ENCODE results near the gene NHLRC2. TPM values are rescaled to one million over a fixed set of nuclear protein-coding genes. Genes with fewer than 3 reads are reported as not detected.

NHLRC2 gene
- total RNA-seq, 1 experiment from 2014 or later, result 56.3 TPM

- no peaks in the 10 kb centered on the region for H4K20me1 ChIP-seq (ENCODE audit: insufficient read depth)
- no peaks in the 10 kb centered on the region for H3K9me2 ChIP-seq (ENCODE audit: insufficient read depth)
- H3K4me2 ChIP-seq (ENCODE audit: low read length), result peak overlapping the region; percentile 57
- ATAC-seq (peak; percentile 63), DNase-seq (ENCODE audit: low read depth, low spot score) (no peak)
- ChIA-PET RAD21 (ENCODE audit: low non-redundant PET in 1 of 2, low total read pairs in 2 of 2, uncharacterized antibody in 2 of 2, unreplicated experiment in 2 of 2) (no interaction called here), POLR2A (no interaction called here), CTCF (interaction anchor here (0.6 kb wide), 1 partner anchor 1494 kb away, joined by 3 read pairs; no protein-coding TSS in a partner anchor)
- H3K27ac ChIP-seq (ENCODE audit: low read depth, low read length), result no peak overlapping the region
- H3K4me3 ChIP-seq (replicated peaks in 1 of 2; ENCODE audit: low read depth in 1 of 2, low read length in 2 of 2), result peak overlapping the region in 1 of 2 experiments; percentile 6; a peak in 1 of 4 replicates
- intact Hi-C loops (cut with micrococcal nuclease), result no loop called here
- H3K9ac ChIP-seq (ENCODE audit: low read length), result 0 out of 2 replicates have a peak overlapping the region, but pooled peaks have one; percentile 10
- peak overlapping the region; percentile 84 for H2AFZ ChIP-seq (ENCODE audit: low read depth, low read length, poor library complexity, severe bottlenecking)
- no peaks in the 10 kb centered on the region for H3K9me3 ChIP-seq (ENCODE audit: control insufficient read depth in 1 of 2, insufficient read depth in 1 of 2, low read depth in 1 of 2, low read length in 2 of 2)
- peaks cover 27 to 39% of the 10 kb centered on the region in 2 experiments for H3K4me1 ChIP-seq (ENCODE audit: control insufficient read depth in 1 of 2, insufficient read depth in 2 of 2, low read length in 2 of 2)
- no TSS peak for BruUV-seq (replicated peaks)
- H3K27me3 ChIP-seq (ENCODE audit: insufficient read depth, low read length), result no peaks in the 10 kb centered on the region
- no peaks in the 10 kb centered on the region for H3K79me2 ChIP-seq (ENCODE audit: insufficient read depth, low read length)
- H3K36me3 ChIP-seq (ENCODE audit: control insufficient read depth in 1 of 2, insufficient read depth in 2 of 2, low read length in 2 of 2), result no peaks in the 10 kb centered on the region
- no peak for TF ChIP-seq ATF3 (IDR thresholded peaks at IDR 0.05)
- TF ChIP-seq ZFX (IDR thresholded peaks at IDR 0.05), result no peak
- no peak for TF ChIP-seq ELF1 (IDR thresholded peaks at IDR 0.05; ENCODE audit: borderline replicate concordance, low read depth)
- no peak for TF ChIP-seq MAX (IDR thresholded peaks at IDR 0.05)
- no peak for TF ChIP-seq EZH2phosphoT487 (IDR thresholded peaks at IDR 0.05; ENCODE audit: borderline replicate concordance)
- no peak for TF ChIP-seq CTCF (IDR thresholded peaks at IDR 0.05 in 2 of 3, conservative IDR thresholded peaks at IDR 0.05 in 1 of 3; ENCODE audit: borderline replicate concordance in 1 of 3, insufficient read depth in 1 of 3, low read depth in 2 of 3, low read length in 2 of 3)
- no peak for TF ChIP-seq EZH2 (IDR thresholded peaks at IDR 0.05)
- no peak for TF ChIP-seq SP1 (IDR thresholded peaks at IDR 0.05; ENCODE audit: low read depth)
- TF ChIP-seq POLR2AphosphoS5 (IDR thresholded peaks at IDR 0.05; ENCODE audit: low read depth, low read length), result no peak
- TF ChIP-seq EGR1 (IDR thresholded peaks at IDR 0.05; ENCODE audit: low read depth), result no peak
- no peak for TF ChIP-seq ZNF274 (IDR thresholded peaks at IDR 0.05; ENCODE audit: low read depth, low read length)
- TF ChIP-seq RAD21 (IDR thresholded peaks at IDR 0.05; ENCODE audit: low read depth), result no peak
- peak; percentile 23 for TF ChIP-seq TCF7L2 (IDR thresholded peaks at IDR 0.05; ENCODE audit: borderline replicate concordance, extremely low read depth, insufficient read depth, insufficient read length)
- no peak for TF ChIP-seq SIN3A (IDR thresholded peaks at IDR 0.05; ENCODE audit: low read depth)
- TF ChIP-seq SRF (IDR thresholded peaks at IDR 0.05; ENCODE audit: low read depth), result no peak
- TF ChIP-seq CBX3 (IDR thresholded peaks at IDR 0.05; ENCODE audit: low read depth), result peak; percentile 28; the same call in 1 of the 2 replicates
These were observed 93.0 kb downstream of the NHLRC2 start for GRCh38 chr10:113947184-113948041.

Measured in HCT116 (cell line).